GM06990 (cell line): Measurements from ENCODE around the gene MYT1.

Experiments
- DNase-seq: peaks from one replicate; pipeline ENCODE4 v3.0.0-alpha.2; 2011; ENCODE audit not compliant: insufficient read length; ENCODE audit errors: extremely low read depth
- H3K27me3 ChIP-seq: replicated peaks from 2 replicates; pipeline ENCODE4 v1.6.0; 2011; ENCODE audit warnings: low read length; ENCODE audit not compliant: control insufficient read depth, insufficient read depth
- H3K36me3 ChIP-seq: 2 replicates; pipeline ENCODE4 v1.5.1; 2011; ENCODE audit warnings: low read length; ENCODE audit not compliant: control insufficient read depth, insufficient read depth
- H3K4me3 ChIP-seq: replicated peaks from 2 replicates; pipeline ENCODE4 v1.5.1; 2011; ENCODE audit warnings: low read depth, mild to moderate bottlenecking, control low read depth, low read length
- CTCF ChIP-seq: IDR thresholded peaks from 2 replicates; pipeline ENCODE4 v1.5.1; 2011; ENCODE audit warnings: low read length, control low read depth, mild to moderate bottlenecking, inconsistent platforms; ENCODE audit not compliant: insufficient read depth, poor library complexity, severe bottlenecking

MYT1 gene

GRCh38 chr20:64257107-64257757 is 93.0 kb downstream of the MYT1 start:
- TF ChIP-seq CTCF: no peak
- Histone ChIP-seq H3K4me3 (no peak overlapping the region), H3K27me3 (no peaks in the 10 kb centered on the region), H3K36me3 (no peaks in the 10 kb centered on the region; the same call in none of the 2 replicates)
- no peak for DNase-seq

GRCh38 chr20:64258071-64258823 is 94.0 kb downstream of the MYT1 start:
- Histone ChIP-seq H3K27me3 (no peaks in the 10 kb centered on the region), H3K36me3 (no peaks in the 10 kb centered on the region; the same call in none of the 2 replicates), H3K4me3 (no peak overlapping the region)
- no peak for DNase-seq
- no peak for TF ChIP-seq CTCF

GRCh38 chr20:64260239-64260638 is 96.0 kb downstream of the MYT1 start:
- DNase-seq: no peak
- no peaks in the 10 kb centered on the region for H3K27me3 ChIP-seq
- H3K36me3 ChIP-seq: no peaks in the 10 kb centered on the region; the same call in none of the 2 replicates
- H3K4me3 ChIP-seq: no peak overlapping the region
- TF ChIP-seq CTCF: no peak

- no peaks in the 10 kb centered on the region; the same call in none of the 2 replicates for H3K36me3 ChIP-seq
- H3K27me3 ChIP-seq: no peaks in the 10 kb centered on the region
- no peak for TF ChIP-seq CTCF
- no peak for DNase-seq
- no peak overlapping the region for H3K4me3 ChIP-seq
Measured at GRCh38 chr20:64261138-64261537, 96.9 kb downstream of the MYT1 start.

GRCh38 chr20:64264091-64264490 is 99.8 kb downstream of the MYT1 start:
- H3K27me3 ChIP-seq: no peaks in the 10 kb centered on the region
- H3K36me3 ChIP-seq: peaks cover 2% of the 10 kb centered on the region
- TF ChIP-seq CTCF: no peak

More at GRCh38 chr20:64264091-64264490, 99.8 kb downstream of the MYT1 start:
- H3K4me3 ChIP-seq: no peak overlapping the region
- no peak for DNase-seq
